IMR-90 (cell line): Measurements from ENCODE around the gene SLC24A2. TPM values are rescaled to one million over a fixed set of nuclear protein-coding genes. Genes with fewer than 3 reads are reported as not detected.

Experiments
- ATAC-seq: fragments of 200-7000 bp; cut with Tn5 transposase; 2 replicates; pipeline ENCODE4 v1.9.1; 2020; ENCODE audit warnings: low read depth, mild to moderate bottlenecking, moderate library complexity
- BruUV-seq: library from RNA; stranded (reverse); fragments of 400-500 nt; replicated peaks from 2 replicates; lab custom pipeline; 2021; lab: Mats Ljungman, UMichigan
- CTCF ChIA-PET: fragments of 300-600 bp; formaldehyde crosslinking; extraction: SDS; loops from one replicate; lab custom pipeline; 2021; ENCODE audit warnings: antibody characterized with exemption; lab: Yijun Ruan, JAX
- POLR2A ChIA-PET: fragments of 300-600 bp; sonication (Branson Sonifier 250); formaldehyde crosslinking; loops from one replicate; lab custom pipeline; 2022; ENCODE audit warnings: antibody characterized with exemption; ENCODE audit not compliant: unreplicated experiment; lab: Charles Lee
- DNase-seq: peaks from one replicate; pipeline ENCODE4 v3.0.0; 2013
- H2AFZ ChIP-seq: replicated peaks from 2 replicates; pipeline ENCODE3; 2013; ENCODE audit warnings: low read length, mild to moderate bottlenecking; ENCODE audit not compliant: poor library complexity
- H2AK5ac ChIP-seq: 2 replicates; pipeline ENCODE4 v1.6.1; 2013; ENCODE audit warnings: low read depth, low read length, inconsistent platforms
- H2AK9ac ChIP-seq: replicated peaks from 2 replicates; pipeline ENCODE3; 2013; ENCODE audit warnings: mild to moderate bottlenecking, low read depth, low read length, moderate library complexity; ENCODE audit not compliant: poor library complexity
- H2BK120ac ChIP-seq: 2 replicates; pipeline ENCODE4 v1.6.1; 2013; ENCODE audit warnings: low read depth, low read length, inconsistent platforms
- H2BK15ac ChIP-seq: 3 replicates; pipeline ENCODE4 v1.6.1; 2013; ENCODE audit warnings: low read depth, low read length, inconsistent platforms
- H2BK20ac ChIP-seq: 2 replicates; pipeline ENCODE4 v1.6.1; 2013; ENCODE audit warnings: low read depth, mild to moderate bottlenecking, inconsistent platforms, low read length, moderate library complexity
- H2BK5ac ChIP-seq: 2 replicates; pipeline ENCODE4 v1.6.1; 2013; ENCODE audit warnings: mild to moderate bottlenecking, low read depth, low read length, inconsistent platforms; ENCODE audit not compliant: poor library complexity, severe bottlenecking
- H3K14ac ChIP-seq: replicated peaks from 2 replicates; pipeline ENCODE4 v1.6.1; 2013; ENCODE audit warnings: low read depth, low read length, inconsistent platforms
- H3K18ac ChIP-seq: 2 replicates; pipeline ENCODE4 v1.6.1; 2013; ENCODE audit warnings: low read depth, low read length, control low read depth
- H3K23ac ChIP-seq: 2 replicates; pipeline ENCODE4 v1.6.1; 2013; ENCODE audit warnings: low read depth, low read length, inconsistent platforms
- H3K27ac ChIP-seq: 2 replicates; pipeline ENCODE4 v1.5.1; 2013; ENCODE audit warnings: mild to moderate bottlenecking, control low read depth, low read length; ENCODE audit not compliant: insufficient read depth
- H3K27me3 ChIP-seq: 2 replicates; pipeline ENCODE4 v1.6.1; 2013; ENCODE audit warnings: low read length; ENCODE audit not compliant: control insufficient read depth, insufficient read depth
- H3K36me3 ChIP-seq: 2 replicates; pipeline ENCODE4 v1.6.1; 2013; ENCODE audit warnings: low read length, mixed read lengths; ENCODE audit not compliant: control insufficient read depth, insufficient read depth
- H3K4ac ChIP-seq: 2 replicates; pipeline ENCODE4 v1.6.1; 2013; ENCODE audit warnings: low read depth, low read length, inconsistent platforms
- H3K4me1 ChIP-seq: 2 replicates; pipeline ENCODE4 v1.6.1; 2013; ENCODE audit warnings: low read length, mixed read lengths; ENCODE audit not compliant: control insufficient read depth, insufficient read depth
- H3K4me2 ChIP-seq: 2 replicates; pipeline ENCODE4 v1.6.1; 2013; ENCODE audit warnings: low read depth, mild to moderate bottlenecking, control low read depth, low read length, moderate library complexity
- H3K4me3 ChIP-seq: 2 replicates; pipeline ENCODE4 v1.5.1; 2013; ENCODE audit warnings: low read depth, mild to moderate bottlenecking, control low read depth, low read length, moderate library complexity; ENCODE audit not compliant: insufficient read depth
- H3K56ac ChIP-seq: 2 replicates; pipeline ENCODE4 v1.6.1; 2013; ENCODE audit warnings: low read length, inconsistent platforms; ENCODE audit not compliant: insufficient read depth; ENCODE audit errors: extremely low read depth
- H3K79me1 ChIP-seq, 2 experiments: 2 replicates each; pipeline ENCODE4 v1.6.1; 2013; ENCODE audit warnings: low read length in 2 of 2, inconsistent platforms in 1 of 2, low read depth in 1 of 2
- H3K9ac ChIP-seq: 2 replicates; pipeline ENCODE4 v1.6.1; 2013; ENCODE audit warnings: low read depth, low read length, control low read depth
- H3K9me1 ChIP-seq: 2 replicates; pipeline ENCODE4 v1.6.1; 2013; ENCODE audit warnings: low read length, inconsistent platforms; ENCODE audit not compliant: insufficient read depth
- H3K9me3 ChIP-seq: 2 replicates; pipeline ENCODE4 v1.6.1; 2013; ENCODE audit warnings: low read length; ENCODE audit not compliant: control insufficient read depth, insufficient read depth
- H4K20me1 ChIP-seq: 2 replicates; pipeline ENCODE4 v1.6.1; 2013; ENCODE audit warnings: low read length, inconsistent platforms; ENCODE audit not compliant: insufficient read depth
- H4K5ac ChIP-seq: 2 replicates; pipeline ENCODE4 v1.6.1; 2013; ENCODE audit warnings: mild to moderate bottlenecking, low read depth, low read length, control low read depth
- H4K8ac ChIP-seq, 2 experiments: 2 replicates each; pipeline ENCODE4 v1.6.1; 2013; ENCODE audit warnings: low read depth in 2 of 2, low read length in 2 of 2, control low read depth in 1 of 2, inconsistent platforms in 1 of 2
- H4K91ac ChIP-seq: 2 replicates; pipeline ENCODE4 v1.6.1; 2013; ENCODE audit warnings: low read depth, low read length, inconsistent platforms; ENCODE audit not compliant: insufficient read depth
- BHLHE40 ChIP-seq: fragments of 150-350 bp; IDR thresholded peaks from 2 replicates; pipeline ENCODE4 v1.6.1; 2016; ENCODE audit warnings: mild to moderate bottlenecking, low read depth, low read length
- CEBPB ChIP-seq: IDR thresholded peaks from 2 replicates; pipeline ENCODE4 v1.6.1; 2012; ENCODE audit warnings: low read depth, low read length, improper control_type of control experiment
- CHD1 ChIP-seq: IDR thresholded peaks from 2 replicates; pipeline ENCODE4 v1.6.1; 2012; ENCODE audit warnings: low read depth, low read length, improper control_type of control experiment
- CTCF ChIP-seq: conservative IDR thresholded peaks from 2 replicates; pipeline ENCODE4 v1.5.1; 2012; ENCODE audit warnings: mild to moderate bottlenecking, low read depth, low read length, improper control_type of control experiment
- ELK1 ChIP-seq: fragments of 150-350 bp; IDR thresholded peaks from 2 replicates; pipeline ENCODE4 v1.6.1; 2016; ENCODE audit warnings: low read depth, mild to moderate bottlenecking, low read length, moderate library complexity, borderline replicate concordance
- FOS ChIP-seq: fragments of 150-350 bp; IDR thresholded peaks from 2 replicates; pipeline ENCODE4 v1.6.1; 2016; ENCODE audit warnings: low read depth, low read length
- MAFK ChIP-seq: IDR thresholded peaks from 2 replicates; pipeline ENCODE4 v1.6.1; 2012; ENCODE audit warnings: low read depth, low read length, improper control_type of control experiment
- MAZ ChIP-seq: IDR thresholded peaks from 2 replicates; pipeline ENCODE4 v1.6.1; 2012; ENCODE audit warnings: low read depth, mild to moderate bottlenecking, low read length, improper control_type of control experiment, moderate library complexity, borderline replicate concordance
- MXI1 ChIP-seq: IDR thresholded peaks from 2 replicates; pipeline ENCODE4 v1.6.1; 2012; ENCODE audit warnings: low read depth, mild to moderate bottlenecking, low read length, moderate library complexity, borderline replicate concordance
- NFE2L2 ChIP-seq: fragments of 150-350 bp; IDR thresholded peaks from 2 replicates; pipeline ENCODE4 v1.6.1; 2016; ENCODE audit warnings: low read depth, mild to moderate bottlenecking, low read length
- POLR2A ChIP-seq: IDR thresholded peaks from 2 replicates; pipeline ENCODE4 v1.6.1; 2012; ENCODE audit warnings: mild to moderate bottlenecking, low read depth, low read length
- RAD21 ChIP-seq: IDR thresholded peaks from 2 replicates; pipeline ENCODE4 v1.6.1; 2012; ENCODE audit warnings: low read length, improper control_type of control experiment
- RCOR1 ChIP-seq: IDR thresholded peaks from 2 replicates; pipeline ENCODE4 v1.6.1; 2012; ENCODE audit warnings: mild to moderate bottlenecking, low read length, improper control_type of control experiment; ENCODE audit not compliant: insufficient replicate concordance
- RFX5 ChIP-seq: IDR thresholded peaks from 2 replicates; pipeline ENCODE4 v1.8.0; 2012; ENCODE audit warnings: low read depth, mild to moderate bottlenecking, low read length, moderate library complexity
- SMC3 ChIP-seq: fragments of 150-350 bp; IDR thresholded peaks from 2 replicates; pipeline ENCODE4 v1.6.1; 2016; ENCODE audit warnings: low read depth, mild to moderate bottlenecking, antibody characterized with exemption, low read length, moderate library complexity
- WGBS, 2 experiments: methylation state at CpG; one replicate each; pipeline versions ENCODE4 v1.1.5 to v1.1.7; 2013; ENCODE audit warnings: missing lambda C conversion rate in 2 of 2; ENCODE audit not compliant: insufficient read length in 1 of 2; ENCODE audit errors: extremely low coverage in 2 of 2; 5-methylcytosine and 5-hydroxymethylcytosine counted together
- dilution Hi-C: fragments of 300-500 bp; cut with HindIII; formaldehyde crosslinking; loops from one replicate; pipeline ENCODE4 v1.14.3; 2018; ENCODE audit warnings: low sequenced_read_pairs; ENCODE audit not compliant: unreplicated experiment
- in situ Hi-C: fragments of 300-500 bp; cut with MboI; formaldehyde crosslinking; loops from 3 replicates; pipeline ENCODE4 v1.14.3; 2019; ENCODE audit warnings: low sequenced_read_pairs, inconsistent platforms, mixed read lengths
- intact Hi-C: fragments of 100-400 bp; cut with micrococcal nuclease; formaldehyde crosslinking; loops from 2 replicates; pipeline ENCODE4 v1.10.0; 2022
- polyA plus RNA-seq, 3 experiments: library from polyadenylated mRNA; depleted of rRNA; stranded (reverse); fragments of >200 nt; gene quantifications; 2 replicates each; pipeline ENCODE4 v1.2.3, GENCODE V29; 2012; ENCODE audit warnings: low replicate concordance in 1 of 3
- total RNA-seq: library from RNA; depleted of rRNA; stranded (reverse); fragments of >200 nt; gene quantifications from 2 replicates; pipeline ENCODE4 v1.2.3, GENCODE V29; 2012
- TF ChIP-seq, protein P1 (sequence below): fragments of 150-350 bp; IDR thresholded peaks from 2 replicates; pipeline ENCODE4 v1.6.1; 2017; ENCODE audit warnings: mild to moderate bottlenecking, antibody characterized with exemption, low read length, low read depth

SLC24A2 gene
- total and polyA plus RNA-seq, 2 of the 4 experiments (the other 2 are of a cell fraction): not detected

- CTCF ChIA-PET: no interaction called here
- dilution Hi-C loops (no loop called here), intact Hi-C loops (no loop called here), in situ Hi-C loops (no loop called here)
- H3K4me3 ChIP-seq: no peak overlapping the region
- no CpG with 5 or more reads among the region's 4 CpGs for WGBS, 2 experiments
- ATAC-seq (no peak), DNase-seq (no peak)
- TF ChIP-seq CHD1: no peak
- no peak for TF ChIP-seq FOS
- TF ChIP-seq CEBPB: no peak
- no peak for TF ChIP-seq RFX5
- TF ChIP-seq RAD21: no peak
- TF ChIP-seq, protein P1, sequence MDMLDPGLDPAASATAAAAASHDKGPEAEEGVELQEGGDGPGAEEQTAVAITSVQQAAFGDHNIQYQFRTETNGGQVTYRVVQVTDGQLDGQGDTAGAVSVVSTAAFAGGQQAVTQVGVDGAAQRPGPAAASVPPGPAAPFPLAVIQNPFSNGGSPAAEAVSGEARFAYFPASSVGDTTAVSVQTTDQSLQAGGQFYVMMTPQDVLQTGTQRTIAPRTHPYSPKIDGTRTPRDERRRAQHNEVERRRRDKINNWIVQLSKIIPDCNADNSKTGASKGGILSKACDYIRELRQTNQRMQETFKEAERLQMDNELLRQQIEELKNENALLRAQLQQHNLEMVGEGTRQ: no peak
- no peak for TF ChIP-seq SMC3
- no peak for TF ChIP-seq BHLHE40
- TF ChIP-seq RCOR1: no peak
- no peak for TF ChIP-seq MAFK
- TF ChIP-seq ELK1: no peak
- TF ChIP-seq MAZ: no peak
- TF ChIP-seq POLR2A: no peak
- TF ChIP-seq NFE2L2: no peak
- no peak for TF ChIP-seq CTCF
- TF ChIP-seq MXI1: no peak
- H3K27me3 ChIP-seq: no peaks in the 10 kb centered on the region
- H3K9ac ChIP-seq: no peak overlapping the region
- H2BK120ac ChIP-seq: no peak overlapping the region
- H2BK15ac ChIP-seq: no peak overlapping the region
- H3K36me3 ChIP-seq: no peaks in the 10 kb centered on the region
- H2BK5ac ChIP-seq: no peak overlapping the region
- H3K4me1 ChIP-seq: no peaks in the 10 kb centered on the region
- no peak overlapping the region for H4K5ac ChIP-seq
- no peak overlapping the region for H3K23ac ChIP-seq
- H3K9me3 ChIP-seq: no peaks in the 10 kb centered on the region
- no TSS peak for BruUV-seq
- H3K4ac ChIP-seq: no peak overlapping the region
- H2BK20ac ChIP-seq: no peak overlapping the region
- no peak overlapping the region for H4K91ac ChIP-seq
- no peak overlapping the region for H2AK5ac ChIP-seq
- no peak overlapping the region for H3K18ac ChIP-seq
- H3K27ac ChIP-seq: no peak overlapping the region
- POLR2A ChIA-PET: no interaction called here
- H3K79me1 ChIP-seq: no peaks in the 10 kb centered on the region
- no peak overlapping the region for H3K56ac ChIP-seq
- H2AFZ ChIP-seq: no peak overlapping the region
- H4K20me1 ChIP-seq: no peaks in the 10 kb centered on the region
- H3K4me2 ChIP-seq: no peak overlapping the region
- H3K14ac ChIP-seq: no peak overlapping the region
- no peaks in the 10 kb centered on the region for H3K9me1 ChIP-seq
- no peak overlapping the region for H2AK9ac ChIP-seq
- H4K8ac ChIP-seq: no peak overlapping the region
These were observed 18.5 kb upstream of the SLC24A2 start for GRCh38 chr9:19807182-19807892.
